ENCODE results near the gene SLC24A4. TPM values are rescaled to one million over a fixed set of nuclear protein-coding genes. Genes with fewer than 3 reads are reported as not detected.

Gene SLC24A4
- polyA plus RNA-seq, 1 donor (not counting 4 experiments of a cell fraction or from before 2014, with no cell fraction given) = 0.10 TPM

GRCh38 chr14:92473261-92473968 is 150.4 kb downstream of the SLC24A4 start:
- TF ChIP-seq CTCF (optimal IDR thresholded peaks at IDR 0.05 in 1 of 3, IDR thresholded peaks at IDR 0.05 in 1 of 3, conservative IDR thresholded peaks at IDR 0.05 in 1 of 3; ENCODE audit: extremely low read depth in 1 of 3, insufficient read depth in 2 of 3, low read length in 3 of 3) (no peak), EZH2 (IDR thresholded peaks at IDR 0.05; ENCODE audit: low read length) (no peak)
- H4K20me1 ChIP-seq (ENCODE audit: control insufficient read depth, extremely low read depth, insufficient read depth, low read length) = no peaks in the 10 kb centered on the region
- H3K4me3 ChIP-seq (ENCODE audit: control insufficient read depth in 2 of 3, extremely low read depth in 1 of 3, insufficient read depth in 2 of 3, low read depth in 1 of 3, low read length in 3 of 3) = no peak overlapping the region
- H3K9me3 ChIP-seq (ENCODE audit: control insufficient read depth, low read depth, low read length) = no peaks in the 10 kb centered on the region
- peak overlapping the region; percentile 12 for H2AFZ ChIP-seq (ENCODE audit: control insufficient read depth, low read length)
- FAIRE-seq (no peak), DNase-seq (ENCODE audit: low read depth, low spot score) (no peak)
- no peaks in the 10 kb centered on the region for H3K9me1 ChIP-seq (ENCODE audit: control insufficient read depth, extremely low read depth, insufficient read depth, low read length)
- dilution Hi-C loops (cut with MboI; ENCODE audit: extremely low pct_ligation_motif_present, low sequenced_read_pairs) = no loop called here
- no peak overlapping the region for H3K9ac ChIP-seq (ENCODE audit: control insufficient read depth, extremely low read depth, insufficient read depth, low read length)
- no peaks in the 10 kb centered on the region for H3K36me3 ChIP-seq (ENCODE audit: control insufficient read depth in 2 of 2, extremely low read depth in 1 of 2, insufficient read depth in 2 of 2, low read length in 2 of 2)
- H3K4me1 ChIP-seq (ENCODE audit: control insufficient read depth, extremely low read depth, insufficient read depth, low read length) = peaks cover 41% of the 10 kb centered on the region
- no peaks in the 10 kb centered on the region for H3K79me2 ChIP-seq (ENCODE audit: control insufficient read depth, insufficient read depth, low read length)
- H3K27me3 ChIP-seq (ENCODE audit: control insufficient read depth, extremely low read depth, insufficient read depth, low read length) = no peaks in the 10 kb centered on the region
- peak overlapping the region; percentile 5 for H3K4me2 ChIP-seq (ENCODE audit: control insufficient read depth, extremely low read depth, insufficient read depth, low read depth, low read length)
- H3K27ac ChIP-seq (ENCODE audit: control insufficient read depth, insufficient read depth, low read length) = peak overlapping the region; percentile 30

- Histone ChIP-seq H3K36me3 (ENCODE audit: control insufficient read depth in 2 of 2, extremely low read depth in 1 of 2, insufficient read depth in 2 of 2, low read length in 2 of 2) (no peaks in the 10 kb centered on the region), H3K9me3 (ENCODE audit: control insufficient read depth, low read depth, low read length) (no peaks in the 10 kb centered on the region), H3K27me3 (ENCODE audit: control insufficient read depth, extremely low read depth, insufficient read depth, low read length) (no peaks in the 10 kb centered on the region), H3K27ac (ENCODE audit: control insufficient read depth, insufficient read depth, low read length) (no peak overlapping the region), H3K4me2 (ENCODE audit: control insufficient read depth, extremely low read depth, insufficient read depth, low read depth, low read length) (no peak overlapping the region), H4K20me1 (ENCODE audit: control insufficient read depth, extremely low read depth, insufficient read depth, low read length) (no peaks in the 10 kb centered on the region), H3K4me1 (ENCODE audit: control insufficient read depth, extremely low read depth, insufficient read depth, low read length) (peaks cover 41% of the 10 kb centered on the region), H2AFZ (ENCODE audit: control insufficient read depth, low read length) (no peak overlapping the region), H3K79me2 (ENCODE audit: control insufficient read depth, insufficient read depth, low read length) (no peaks in the 10 kb centered on the region), H3K9me1 (ENCODE audit: control insufficient read depth, extremely low read depth, insufficient read depth, low read length) (no peaks in the 10 kb centered on the region), H3K9ac (ENCODE audit: control insufficient read depth, extremely low read depth, insufficient read depth, low read length) (no peak overlapping the region), H3K4me3 (ENCODE audit: control insufficient read depth in 2 of 3, extremely low read depth in 1 of 3, insufficient read depth in 2 of 3, low read depth in 1 of 3, low read length in 3 of 3) (no peak overlapping the region)
- dilution Hi-C loops (cut with MboI; ENCODE audit: extremely low pct_ligation_motif_present, low sequenced_read_pairs) = no loop called here
- TF ChIP-seq CTCF (optimal IDR thresholded peaks at IDR 0.05 in 1 of 3, IDR thresholded peaks at IDR 0.05 in 1 of 3, conservative IDR thresholded peaks at IDR 0.05 in 1 of 3; ENCODE audit: extremely low read depth in 1 of 3, insufficient read depth in 2 of 3, low read length in 3 of 3) (no peak), EZH2 (IDR thresholded peaks at IDR 0.05; ENCODE audit: low read length) (no peak)
- FAIRE-seq = no peak
- no peak for DNase-seq (ENCODE audit: low read depth, low spot score)
These were observed 151.1 kb downstream of the SLC24A4 start for GRCh38 chr14:92473969-92474535.
